ENCODE measurements around the gene MAP2K5.

DNA sequence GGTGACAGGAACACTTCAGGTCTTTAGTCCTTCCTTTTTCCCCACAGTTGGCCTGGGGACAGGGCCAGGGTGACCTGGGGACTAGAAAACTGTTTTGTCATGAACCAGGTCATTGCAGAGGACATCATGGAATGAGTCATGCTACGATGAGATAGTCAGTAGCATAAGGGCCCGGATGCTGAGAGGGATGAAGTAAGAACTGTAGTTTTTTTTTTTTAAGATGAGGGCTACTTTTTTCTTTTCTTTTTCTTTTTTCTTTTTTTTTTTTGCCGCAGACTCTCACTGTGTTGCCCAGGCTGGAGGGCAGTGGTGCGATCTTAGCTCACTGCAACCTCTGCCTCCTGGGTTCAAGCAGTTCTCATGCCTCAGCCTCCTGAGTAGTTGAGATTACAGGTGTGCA, 8.0 kb downstream of the MAP2K5 start:
- TF ChIP-seq, protein P1, sequence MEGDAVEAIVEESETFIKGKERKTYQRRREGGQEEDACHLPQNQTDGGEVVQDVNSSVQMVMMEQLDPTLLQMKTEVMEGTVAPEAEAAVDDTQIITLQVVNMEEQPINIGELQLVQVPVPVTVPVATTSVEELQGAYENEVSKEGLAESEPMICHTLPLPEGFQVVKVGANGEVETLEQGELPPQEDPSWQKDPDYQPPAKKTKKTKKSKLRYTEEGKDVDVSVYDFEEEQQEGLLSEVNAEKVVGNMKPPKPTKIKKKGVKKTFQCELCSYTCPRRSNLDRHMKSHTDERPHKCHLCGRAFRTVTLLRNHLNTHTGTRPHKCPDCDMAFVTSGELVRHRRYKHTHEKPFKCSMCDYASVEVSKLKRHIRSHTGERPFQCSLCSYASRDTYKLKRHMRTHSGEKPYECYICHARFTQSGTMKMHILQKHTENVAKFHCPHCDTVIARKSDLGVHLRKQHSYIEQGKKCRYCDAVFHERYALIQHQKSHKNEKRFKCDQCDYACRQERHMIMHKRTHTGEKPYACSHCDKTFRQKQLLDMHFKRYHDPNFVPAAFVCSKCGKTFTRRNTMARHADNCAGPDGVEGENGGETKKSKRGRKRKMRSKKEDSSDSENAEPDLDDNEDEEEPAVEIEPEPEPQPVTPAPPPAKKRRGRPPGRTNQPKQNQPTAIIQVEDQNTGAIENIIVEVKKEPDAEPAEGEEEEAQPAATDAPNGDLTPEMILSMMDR (IDR thresholded peaks at IDR 0.05) = no peak
- TF ChIP-seq POLR2A (IDR thresholded peaks at IDR 0.05) = no peak
